Endothelial cell of umbilical vein (primary cell): ENCODE measurements around the gene MRNIP. TPM values are rescaled to one million over a fixed set of nuclear protein-coding genes. Genes with fewer than 3 reads are reported as not detected.

Experiments
- BruUV-seq: library from RNA; stranded (reverse); fragments of 400-500 nt; replicated peaks from 2 replicates; lab custom pipeline; 2021; lab: Mats Ljungman, UMichigan
- CTCF ChIA-PET: fragments of 300-600, 350-600 bp; sonication (Branson Sonifier 250); formaldehyde crosslinking; loops from one replicate; lab custom pipeline; 2021; ENCODE audit warnings: antibody characterized with exemption, inconsistent platforms; lab: Charles Lee
- POLR2A ChIA-PET: fragments of 300-600, 350-600 bp; sonication (Branson Sonifier 250); formaldehyde crosslinking; loops from one replicate; lab custom pipeline; 2021; ENCODE audit warnings: antibody characterized with exemption, inconsistent platforms; lab: Charles Lee
- DNase-seq: peaks from one replicate; pipeline ENCODE4 v3.0.0-alpha.2; 2011; ENCODE audit warnings: low read depth, low spot score
- FAIRE-seq: peaks from 2 replicates; lab custom pipeline; 2011; peaks lifted over from hg19 to GRCh38; lab: Jason Lieb, UNC
- H2AFZ ChIP-seq: 2 replicates; pipeline ENCODE4 v1.6.0; 2012; ENCODE audit warnings: low read depth, low read length, control low read depth, inconsistent platforms
- H3K27ac ChIP-seq: 2 replicates; pipeline ENCODE4 v1.5.1; 2011; ENCODE audit warnings: low read depth, mild to moderate bottlenecking, control low read depth, low read length, moderate library complexity; ENCODE audit not compliant: insufficient read depth
- H3K27me3 ChIP-seq, 2 experiments: 2 replicates each; pipeline versions ENCODE4 v1.6.0 to v1.6.1; 2011; ENCODE audit warnings: low read length in 2 of 2, mixed read lengths in 1 of 2; ENCODE audit not compliant: control insufficient read depth in 2 of 2, insufficient read depth in 2 of 2
- H3K36me3 ChIP-seq, 2 experiments: 2 replicates in 1 of 2; 3 replicates in 1 of 2; pipeline ENCODE4 v1.5.1; 2011; ENCODE audit warnings: low read length in 2 of 2, mild to moderate bottlenecking in 1 of 2, moderate library complexity in 1 of 2; ENCODE audit not compliant: control insufficient read depth in 2 of 2, insufficient read depth in 2 of 2; ENCODE audit errors: extremely low read depth in 1 of 2
- H3K4me1 ChIP-seq: 3 replicates; pipeline ENCODE4 v1.5.1; 2011; ENCODE audit warnings: mild to moderate bottlenecking, low read length; ENCODE audit not compliant: control insufficient read depth, insufficient read depth; ENCODE audit errors: extremely low read depth
- H3K4me2 ChIP-seq: 2 replicates; pipeline ENCODE4 v1.6.1; 2011; ENCODE audit warnings: low read length, control low read depth, mixed read lengths; ENCODE audit not compliant: insufficient read depth
- H3K4me3 ChIP-seq, 3 experiments: fragments of 200-600 bp in 1 of 3; sonication (generic), shearing (Covaris generic) in 1 of 3; replicated peaks in 1 of 3; 2 replicates each; pipeline ENCODE4 v1.5.1; 2011 to 2016; ENCODE audit warnings: control low read depth in 3 of 3, low read length in 3 of 3, mild to moderate bottlenecking in 2 of 3, inconsistent platforms in 1 of 3, low read depth in 1 of 3, moderate library complexity in 1 of 3; ENCODE audit not compliant: insufficient read depth in 1 of 3
- H3K79me2 ChIP-seq: 2 replicates; pipeline ENCODE4 v1.6.0; 2012; ENCODE audit warnings: low read length, inconsistent platforms; ENCODE audit not compliant: control insufficient read depth, insufficient read depth
- H3K9ac ChIP-seq: replicated peaks from 2 replicates; pipeline ENCODE3; 2011; ENCODE audit warnings: low read length, control low read depth; ENCODE audit not compliant: insufficient read depth; ENCODE audit errors: extremely low read depth
- H3K9me1 ChIP-seq: replicated peaks from 3 replicates; pipeline ENCODE4 v1.6.0; 2011; ENCODE audit warnings: mild to moderate bottlenecking, low read length; ENCODE audit not compliant: control insufficient read depth, insufficient read depth; ENCODE audit errors: extremely low read depth
- H3K9me3 ChIP-seq: replicated peaks from 2 replicates; pipeline ENCODE4 v1.5.1; 2012; ENCODE audit warnings: low read length, inconsistent platforms; ENCODE audit not compliant: control insufficient read depth, insufficient read depth
- H4K20me1 ChIP-seq: replicated peaks from 2 replicates; pipeline ENCODE3; 2011; ENCODE audit warnings: mild to moderate bottlenecking, low read length; ENCODE audit not compliant: control insufficient read depth, insufficient read depth; ENCODE audit errors: extremely low read depth
- EZH2 ChIP-seq: IDR thresholded peaks from 2 replicates; pipeline ENCODE4 v1.6.1; 2012; ENCODE audit warnings: borderline replicate concordance, low read depth, mild to moderate bottlenecking, moderate library complexity, low read length, inconsistent platforms; ENCODE audit not compliant: severe bottlenecking
- FOS ChIP-seq: IDR thresholded peaks from 2 replicates; pipeline ENCODE4 v1.6.1; 2011; ENCODE audit warnings: mild to moderate bottlenecking, low read length, moderate library complexity, borderline replicate concordance; ENCODE audit not compliant: insufficient read depth
- GATA2 ChIP-seq: IDR thresholded peaks from 2 replicates; pipeline ENCODE4 v1.7.0; 2011; ENCODE audit warnings: low read depth, mild to moderate bottlenecking, moderate library complexity, mixed read lengths, low read length; ENCODE audit not compliant: insufficient read length, insufficient read depth
- JUN ChIP-seq: IDR thresholded peaks from 2 replicates; pipeline ENCODE4 v1.6.1; 2011; ENCODE audit warnings: borderline replicate concordance, low read depth; ENCODE audit not compliant: insufficient read length, insufficient read depth
- MYC ChIP-seq: IDR thresholded peaks from one replicate; pipeline ENCODE4 v1.6.1; 2011; ENCODE audit warnings: mild to moderate bottlenecking, low read depth, low read length
- POLR2A ChIP-seq: IDR thresholded peaks from 2 replicates; pipeline ENCODE4 v1.6.1; 2012; ENCODE audit warnings: low read depth, mild to moderate bottlenecking, control low read depth, low read length
- POLR2AphosphoS5 ChIP-seq: IDR thresholded peaks from 2 replicates; pipeline ENCODE4 v1.6.1; 2012; ENCODE audit warnings: low read depth, mild to moderate bottlenecking, control low read depth, low read length, moderate library complexity; ENCODE audit not compliant: insufficient read depth
- dilution Hi-C: fragments of 300-500 bp; cut with MboI; formaldehyde crosslinking; loops from one replicate; pipeline ENCODE4 v1.15.0; 2019; ENCODE audit warnings: low sequenced_read_pairs; ENCODE audit not compliant: extremely low pct_ligation_motif_present
- intact Hi-C: fragments of 100-400 bp; cut with micrococcal nuclease; formaldehyde crosslinking; loops from one replicate; pipeline ENCODE4 v1.10.0; 2022
- polyA plus RNA-seq, 4 experiments: library from polyadenylated mRNA; depleted of rRNA in 3 of 4; stranded (reverse) in 3 of 4; unstranded in 1 of 4; fragments of >200 nt; gene quantifications; 2 replicates each; pipeline versions ENCODE4 v1.2.1 to v1.2.3, GENCODE V29; 2011 to 2012; ENCODE audit warnings: missing spikeins in 1 of 4
- total RNA-seq: library from RNA; stranded (reverse); gene quantifications from 2 replicates; pipeline ENCODE4 v1.2.3, GENCODE V29; 2021
- TF ChIP-seq, protein P1 (sequence below): IDR thresholded peaks from 2 replicates; pipeline ENCODE4 v1.6.1; 2011; ENCODE audit not compliant: insufficient read depth, insufficient read length
- TF ChIP-seq, protein P2 (sequence below), 2 donors: IDR thresholded peaks; 1 replicate in 1 of 2; 2 replicates in 1 of 2; pipeline ENCODE4 v1.5.1; 2011; ENCODE audit warnings: low read length in 2 of 2, mild to moderate bottlenecking in 2 of 2, moderate library complexity in 2 of 2, control low read depth in 1 of 2, inconsistent platforms in 1 of 2, low read depth in 1 of 2; ENCODE audit not compliant: insufficient read depth in 1 of 2; ENCODE audit errors: extremely low read depth in 1 of 2

Gene MRNIP
- total and polyA plus RNA-seq, 2 donors (not counting 3 experiments of a cell fraction or from before 2014, with no cell fraction given): 17.1 to 19.1 TPM

DNA sequence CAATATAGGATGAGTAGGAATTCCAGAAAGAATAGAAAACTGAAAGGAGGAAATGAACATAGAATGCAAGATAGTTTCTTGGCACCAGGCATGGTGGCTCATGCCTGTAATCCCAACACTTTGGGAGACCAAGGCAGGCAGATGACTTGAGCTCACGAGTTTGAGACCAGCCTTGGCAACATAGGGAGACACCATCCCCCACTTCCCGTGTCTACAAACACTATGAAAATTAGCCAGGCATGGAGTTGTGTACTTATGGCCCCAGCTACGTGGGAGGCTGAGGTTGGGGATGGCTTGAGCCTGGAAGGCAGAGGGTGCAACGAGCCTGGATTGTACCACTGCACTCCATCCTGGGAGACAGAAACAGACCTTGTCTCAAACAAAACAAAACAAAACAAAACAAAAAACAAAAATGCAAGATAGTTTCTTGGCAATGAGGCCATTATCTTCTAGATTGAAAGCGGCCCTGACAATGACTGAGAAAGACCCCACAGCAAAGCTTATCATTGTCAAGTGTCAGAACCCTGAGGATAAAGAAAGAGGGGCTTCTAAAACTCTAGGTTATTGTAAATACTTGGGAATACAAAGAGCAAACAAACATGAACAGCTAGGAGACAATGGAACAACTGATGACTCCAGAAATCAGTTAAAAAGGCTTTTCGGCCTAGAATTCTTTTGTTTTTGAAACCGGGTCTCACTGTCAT lies 28.7 kb downstream of the MRNIP start:
- H3K9me1 ChIP-seq: no peaks in the 10 kb centered on the region
- TF ChIP-seq POLR2AphosphoS5 (no peak), EZH2 (no peak), FOS (no peak), GATA2 (no peak), POLR2A (no peak), JUN (no peak), MYC (no peak)
- TF ChIP-seq, protein P1, sequence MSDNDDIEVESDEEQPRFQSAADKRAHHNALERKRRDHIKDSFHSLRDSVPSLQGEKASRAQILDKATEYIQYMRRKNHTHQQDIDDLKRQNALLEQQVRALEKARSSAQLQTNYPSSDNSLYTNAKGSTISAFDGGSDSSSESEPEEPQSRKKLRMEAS: no peak
- TF ChIP-seq, protein P2, sequence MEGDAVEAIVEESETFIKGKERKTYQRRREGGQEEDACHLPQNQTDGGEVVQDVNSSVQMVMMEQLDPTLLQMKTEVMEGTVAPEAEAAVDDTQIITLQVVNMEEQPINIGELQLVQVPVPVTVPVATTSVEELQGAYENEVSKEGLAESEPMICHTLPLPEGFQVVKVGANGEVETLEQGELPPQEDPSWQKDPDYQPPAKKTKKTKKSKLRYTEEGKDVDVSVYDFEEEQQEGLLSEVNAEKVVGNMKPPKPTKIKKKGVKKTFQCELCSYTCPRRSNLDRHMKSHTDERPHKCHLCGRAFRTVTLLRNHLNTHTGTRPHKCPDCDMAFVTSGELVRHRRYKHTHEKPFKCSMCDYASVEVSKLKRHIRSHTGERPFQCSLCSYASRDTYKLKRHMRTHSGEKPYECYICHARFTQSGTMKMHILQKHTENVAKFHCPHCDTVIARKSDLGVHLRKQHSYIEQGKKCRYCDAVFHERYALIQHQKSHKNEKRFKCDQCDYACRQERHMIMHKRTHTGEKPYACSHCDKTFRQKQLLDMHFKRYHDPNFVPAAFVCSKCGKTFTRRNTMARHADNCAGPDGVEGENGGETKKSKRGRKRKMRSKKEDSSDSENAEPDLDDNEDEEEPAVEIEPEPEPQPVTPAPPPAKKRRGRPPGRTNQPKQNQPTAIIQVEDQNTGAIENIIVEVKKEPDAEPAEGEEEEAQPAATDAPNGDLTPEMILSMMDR (IDR thresholded peaks at IDR 0.05; ENCODE audit: extremely low read depth in 1 of 2, insufficient read depth in 1 of 2, low read depth in 1 of 2, low read length in 2 of 2): no peak
- H3K4me2 ChIP-seq: no peak overlapping the region
- no peaks in the 10 kb centered on the region for H4K20me1 ChIP-seq
- DNase-seq (no peak), FAIRE-seq (no peak)
- no peaks in the 10 kb centered on the region for H3K4me1 ChIP-seq
- H3K9ac ChIP-seq: no peak overlapping the region
- no peak overlapping the region for H3K27ac ChIP-seq
- no peak overlapping the region for H2AFZ ChIP-seq
- no peak overlapping the region for H3K4me3 ChIP-seq
- BruUV-seq: no TSS peak
- dilution Hi-C loops (no loop called here), intact Hi-C loops (no loop called here)
- peaks cover 25 to 64% of the 10 kb centered on the region in 2 experiments for H3K36me3 ChIP-seq
- no peaks in the 10 kb centered on the region for H3K9me3 ChIP-seq
- H3K27me3 ChIP-seq: no peaks in the 10 kb centered on the region
- H3K79me2 ChIP-seq: peaks cover 15% of the 10 kb centered on the region
- ChIA-PET POLR2A (interaction anchor here (0.9 kb wide), 1 partner anchor 8 kb away, joined by 3 read pairs; no protein-coding TSS in a partner anchor), CTCF (interaction anchor here (1.1 to 2.2 kb wide), 3 partner anchors 28 to 67 kb away, joined by 3 to 9 read pairs (median 6); partner anchors contain the start of gene LTC4S)
